Endodermal cell (in vitro differentiated cells): ENCODE measurements around the gene CPB1. TPM values are rescaled to one million over a fixed set of nuclear protein-coding genes. Genes with fewer than 3 reads are reported as not detected.
A peak's percentile ranks its signal among the peaks of the same experiment; 100 is the strongest.

Source experiments
- DNase-seq: peaks from one replicate; pipeline ENCODE4 v3.0.0-alpha.2; 2017
- H3K27ac ChIP-seq: 2 replicates; pipeline ENCODE4 v1.5.1; 2013; ENCODE audit warnings: mild to moderate bottlenecking, low read depth, low read length, moderate library complexity
- H3K27me3 ChIP-seq: 2 replicates; pipeline ENCODE4 v1.6.1; 2013; ENCODE audit warnings: mild to moderate bottlenecking, low read length, moderate library complexity; ENCODE audit not compliant: insufficient read depth, control insufficient read depth, poor library complexity, severe bottlenecking
- H3K36me3 ChIP-seq: 2 replicates; pipeline ENCODE4 v1.7.0; 2013; ENCODE audit warnings: mild to moderate bottlenecking, low read length, moderate library complexity; ENCODE audit not compliant: control insufficient read depth, insufficient read depth
- H3K4me1 ChIP-seq: one replicate; pipeline ENCODE4 v1.7.0; 2013; ENCODE audit warnings: low read length; ENCODE audit not compliant: control insufficient read depth, insufficient read depth
- H3K4me3 ChIP-seq: 2 replicates; pipeline ENCODE4 v1.5.1; 2013; ENCODE audit warnings: mild to moderate bottlenecking, low read length, moderate library complexity
- H3K9ac ChIP-seq: 2 replicates; pipeline ENCODE4 v1.6.1; 2013; ENCODE audit warnings: mild to moderate bottlenecking, low read length, moderate library complexity; ENCODE audit not compliant: poor library complexity, severe bottlenecking; ENCODE audit errors: extremely low read depth
- H3K9me3 ChIP-seq: 2 replicates; pipeline ENCODE4 v1.6.1; 2013; ENCODE audit warnings: mild to moderate bottlenecking, low read length, moderate library complexity; ENCODE audit not compliant: control insufficient read depth
- H3K27ac Mint-ChIP-seq: 2 replicates; pipeline ENCODE4 v1.8.0; 2020; ENCODE audit warnings: mixed read lengths
- H3K27me3 Mint-ChIP-seq: 2 replicates; pipeline ENCODE4 v1.8.0; 2021; ENCODE audit warnings: mild to moderate bottlenecking, mixed read lengths; ENCODE audit not compliant: insufficient read depth
- H3K36me3 Mint-ChIP-seq: 2 replicates; pipeline ENCODE4 v1.8.0; 2020; ENCODE audit warnings: low read depth, mixed read lengths
- H3K4me1 Mint-ChIP-seq: 2 replicates; pipeline ENCODE4 v1.8.0; 2020; ENCODE audit warnings: mixed read lengths
- H3K4me3 Mint-ChIP-seq: 2 replicates; pipeline ENCODE4 v1.8.0; 2020; ENCODE audit warnings: mild to moderate bottlenecking, moderate library complexity, mixed read lengths
- H3K9me3 Mint-ChIP-seq: 2 replicates; pipeline ENCODE4 v1.8.0; 2020; ENCODE audit warnings: mild to moderate bottlenecking, mixed read lengths
- CTCF ChIP-seq: fragments of 200-600 bp; sonication (generic); conservative IDR thresholded peaks from 2 replicates; pipeline ENCODE4 v1.5.0; 2021; ENCODE audit warnings: antibody characterized with exemption, mild to moderate bottlenecking
- WGBS, 2 experiments: methylation state at CpG; one replicate each; pipeline versions ENCODE4 v1.1.5 to v1.1.7; 2013; ENCODE audit warnings: missing lambda C conversion rate in 2 of 2, mixed read lengths in 1 of 2; ENCODE audit not compliant: insufficient coverage in 1 of 2, insufficient read length in 1 of 2; 5-methylcytosine and 5-hydroxymethylcytosine counted together
- total RNA-seq, 2 donors: library from RNA; stranded (reverse); fragmentation: NEBNext Ultra II Directional in 1 of 2; extraction: Animal tissue kit (Norgen Biotek cat#: 25700) in 1 of 2; gene quantifications; 2 replicates in 1 of 2; 3 replicates in 1 of 2; pipeline ENCODE4 v1.2.1, GENCODE V29; 2021

CPB1 gene
- total RNA-seq, 2 donors from 2014 or later, result 0.51 TPM; not detected in 1

GRCh38 chr3:148796799-148797198 lies 30.8 kb upstream of the CPB1 start:
- no peaks in the 10 kb centered on the region for H3K9me3 ChIP-seq

GRCh38 chr3:148797795-148798194 lies 29.8 kb upstream of the CPB1 start:
- H3K27ac Mint-ChIP-seq, result no peak overlapping the region
- H3K27ac ChIP-seq, result no peak overlapping the region
- no peaks in the 10 kb centered on the region for H3K36me3 ChIP-seq
- peak; percentile 49 for DNase-seq
- H3K36me3 Mint-ChIP-seq, result no peaks in the 10 kb centered on the region
- H3K4me3 ChIP-seq, result no peak overlapping the region
- 100% methylated on average over 2 of the region's 2 CpGs; no CpG with 5 or more reads in 1 of the 2 experiments for WGBS, 2 experiments
- H3K9me3 Mint-ChIP-seq, result peaks cover 9% of the 10 kb centered on the region
- no peaks in the 10 kb centered on the region for H3K4me1 ChIP-seq
- H3K4me3 Mint-ChIP-seq, result no peak overlapping the region
- H3K9ac ChIP-seq, result no peak overlapping the region
- no peaks in the 10 kb centered on the region for H3K27me3 Mint-ChIP-seq
- H3K27me3 ChIP-seq, result no peaks in the 10 kb centered on the region
- TF ChIP-seq CTCF, result no peak
- H3K9me3 ChIP-seq, result no peaks in the 10 kb centered on the region
- peaks cover 7% of the 10 kb centered on the region for H3K4me1 Mint-ChIP-seq

More at GRCh38 chr3:148796799-148797198, 30.8 kb upstream of the CPB1 start:
- TF ChIP-seq CTCF, result no peak
- peaks cover 2% of the 10 kb centered on the region for H3K9me3 Mint-ChIP-seq
- no peak overlapping the region for H3K27ac ChIP-seq
- no peak overlapping the region for H3K9ac ChIP-seq
- H3K4me1 ChIP-seq, result no peaks in the 10 kb centered on the region
- H3K36me3 Mint-ChIP-seq, result no peaks in the 10 kb centered on the region
- no peak overlapping the region for H3K4me3 ChIP-seq
- H3K27ac Mint-ChIP-seq, result no peak overlapping the region
- no peaks in the 10 kb centered on the region for H3K27me3 ChIP-seq
- no peak overlapping the region for H3K4me3 Mint-ChIP-seq
- no peak for DNase-seq
- no peaks in the 10 kb centered on the region for H3K36me3 ChIP-seq
- no peaks in the 10 kb centered on the region for H3K27me3 Mint-ChIP-seq
- 95% methylated on average over 1 of the region's 1 CpG; no CpG with 5 or more reads in 1 of the 2 experiments for WGBS, 2 experiments
- peaks cover 7% of the 10 kb centered on the region for H3K4me1 Mint-ChIP-seq

- Mint-ChIP-seq H3K9me3 (peaks cover 10% of the 10 kb centered on the region), H3K27me3 (no peaks in the 10 kb centered on the region), H3K36me3 (no peaks in the 10 kb centered on the region), H3K27ac (no peak overlapping the region), H3K4me1 (peaks cover 15% of the 10 kb centered on the region), H3K4me3 (no peak overlapping the region)
- Histone ChIP-seq H3K27me3 (no peaks in the 10 kb centered on the region), H3K9ac (no peak overlapping the region), H3K4me3 (no peak overlapping the region), H3K27ac (no peak overlapping the region), H3K36me3 (no peaks in the 10 kb centered on the region), H3K4me1 (peaks cover 3% of the 10 kb centered on the region), H3K9me3 (no peaks in the 10 kb centered on the region)
- no peak for TF ChIP-seq CTCF
- 80% methylated on average over 1 of the region's 1 CpG; no CpG with 5 or more reads in 1 of the 2 experiments for WGBS, 2 experiments
- DNase-seq, result no peak
These were observed 27.2 kb upstream of the CPB1 start for GRCh38 chr3:148800414-148800813.
